ENCODE measurements around the gene JAG2. TPM values are rescaled to one million over a fixed set of nuclear protein-coding genes. Genes with fewer than 3 reads are reported as not detected.

The JAG2 gene
- total and polyA plus RNA-seq, 10 donors: 3.0 to 14.3 (median 6.4) TPM

DNA sequence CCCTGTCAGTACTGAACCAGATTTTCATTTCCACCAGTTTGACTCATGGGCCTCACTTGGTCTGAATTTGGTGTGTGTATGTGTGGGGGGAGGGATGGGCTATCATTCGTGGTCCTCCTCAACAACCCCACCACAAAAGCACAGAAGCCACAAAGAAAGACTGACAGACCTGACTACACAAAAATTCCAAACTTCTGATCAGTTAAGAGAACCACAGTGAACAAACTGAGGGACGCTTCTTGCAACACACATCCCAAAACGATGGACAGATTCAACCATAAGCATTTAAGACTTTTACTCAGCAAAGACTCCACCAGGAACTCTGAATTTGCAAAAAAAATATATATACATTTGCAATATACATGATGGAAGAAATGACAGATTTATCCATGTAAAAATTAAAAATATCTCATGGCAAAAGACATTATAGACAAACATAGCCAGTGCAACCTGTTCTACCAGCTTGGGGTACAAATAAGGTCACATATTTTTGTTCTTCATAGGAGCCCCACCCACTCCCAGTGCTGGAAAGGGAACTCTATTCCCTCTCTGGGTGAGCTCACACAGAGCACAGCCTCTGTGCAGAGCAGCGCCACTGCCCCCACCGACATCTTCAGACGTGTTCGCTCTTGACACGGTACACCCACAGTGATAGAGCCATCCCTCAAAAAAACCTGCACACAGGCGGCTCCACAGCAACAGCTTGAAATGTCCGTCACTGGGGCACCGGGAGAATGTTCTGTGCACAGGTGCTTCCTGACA is 49.7 kb downstream of the JAG2 start:
- TF ChIP-seq POLR2A (IDR thresholded peaks at IDR 0.05) (no peak), POLR2AphosphoS5 (IDR thresholded peaks at IDR 0.05) (no peak)
- TF ChIP-seq, protein P1, sequence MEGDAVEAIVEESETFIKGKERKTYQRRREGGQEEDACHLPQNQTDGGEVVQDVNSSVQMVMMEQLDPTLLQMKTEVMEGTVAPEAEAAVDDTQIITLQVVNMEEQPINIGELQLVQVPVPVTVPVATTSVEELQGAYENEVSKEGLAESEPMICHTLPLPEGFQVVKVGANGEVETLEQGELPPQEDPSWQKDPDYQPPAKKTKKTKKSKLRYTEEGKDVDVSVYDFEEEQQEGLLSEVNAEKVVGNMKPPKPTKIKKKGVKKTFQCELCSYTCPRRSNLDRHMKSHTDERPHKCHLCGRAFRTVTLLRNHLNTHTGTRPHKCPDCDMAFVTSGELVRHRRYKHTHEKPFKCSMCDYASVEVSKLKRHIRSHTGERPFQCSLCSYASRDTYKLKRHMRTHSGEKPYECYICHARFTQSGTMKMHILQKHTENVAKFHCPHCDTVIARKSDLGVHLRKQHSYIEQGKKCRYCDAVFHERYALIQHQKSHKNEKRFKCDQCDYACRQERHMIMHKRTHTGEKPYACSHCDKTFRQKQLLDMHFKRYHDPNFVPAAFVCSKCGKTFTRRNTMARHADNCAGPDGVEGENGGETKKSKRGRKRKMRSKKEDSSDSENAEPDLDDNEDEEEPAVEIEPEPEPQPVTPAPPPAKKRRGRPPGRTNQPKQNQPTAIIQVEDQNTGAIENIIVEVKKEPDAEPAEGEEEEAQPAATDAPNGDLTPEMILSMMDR (IDR thresholded peaks at IDR 0.05 in 8 of 11, conservative IDR thresholded peaks at IDR 0.05 in 3 of 11): no peak
- intact Hi-C loops (cut with DNase I; ENCODE audit: low total_unique reads): no loop called here
- peaks cover 0 to 32% (median 20%) of the 10 kb centered on the region in 8 donors for H3K9me3 ChIP-seq
- H3K4me3 ChIP-seq: no peak overlapping the region
- no peak overlapping the region for H3K27ac ChIP-seq
- no peak for DNase-seq
- WGBS, 5 donors: 39 to 50% (median 42%) methylated on average over 7 to 11 of the region's 11 CpGs
- H3K27me3 ChIP-seq (replicated peaks in 1 of 7): peaks cover 0 to 38% (median 4%) of the 10 kb centered on the region in 7 donors
- H3K36me3 ChIP-seq: no peaks in the 10 kb centered on the region
- H3K4me1 ChIP-seq: no peaks in the 10 kb centered on the region

DNA sequence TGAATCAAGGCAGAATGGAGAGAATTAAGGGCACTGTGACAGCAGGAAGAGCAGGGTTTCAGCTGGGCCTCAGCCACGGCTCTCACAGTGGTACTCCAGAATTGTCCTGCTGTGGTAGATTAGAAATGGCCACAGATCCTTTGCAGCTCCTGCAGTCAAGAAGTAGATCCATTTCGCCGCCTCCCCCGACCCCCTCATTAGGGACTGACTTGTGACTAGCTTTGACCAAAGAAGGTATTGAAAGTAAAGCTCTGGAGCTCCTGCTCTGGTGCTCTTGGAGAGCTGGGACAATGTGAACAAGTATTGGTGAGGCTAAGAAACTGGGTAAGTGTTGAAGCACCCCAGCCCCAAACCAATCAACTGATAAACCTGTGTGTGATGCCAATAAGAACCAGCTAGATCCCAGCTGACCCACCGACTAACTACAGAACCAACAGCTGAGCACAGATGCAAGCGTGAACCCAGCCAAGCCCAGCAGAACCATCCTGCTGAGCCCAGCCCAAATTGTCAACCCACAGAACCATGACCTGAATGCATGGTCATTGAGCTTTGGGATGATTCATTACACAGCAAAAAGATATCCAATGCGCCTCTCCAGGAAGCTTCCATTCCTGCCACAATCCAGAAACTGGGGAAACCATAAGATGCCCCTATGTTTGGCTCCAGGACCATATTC is 50.7 kb downstream of the JAG2 start:
- peaks cover 0 to 36% (median 4%) of the 10 kb centered on the region in 7 donors for H3K27me3 ChIP-seq (replicated peaks in 1 of 7)
- peaks cover 0 to 31% (median 20%) of the 10 kb centered on the region in 8 donors for H3K9me3 ChIP-seq
- DNase-seq: no peak
- WGBS, 5 donors: 83 to 96% (median 91%) methylated on average over 7 of the region's 7 CpGs
- no peaks in the 10 kb centered on the region for H3K36me3 ChIP-seq
- no peak overlapping the region for H3K27ac ChIP-seq
- no peak overlapping the region for H3K4me3 ChIP-seq
- no peaks in the 10 kb centered on the region for H3K4me1 ChIP-seq
- TF ChIP-seq POLR2A (IDR thresholded peaks at IDR 0.05): no peak
- TF ChIP-seq, protein P1 (IDR thresholded peaks at IDR 0.05 in 8 of 11, conservative IDR thresholded peaks at IDR 0.05 in 3 of 11): no peak
- TF ChIP-seq POLR2AphosphoS5 (IDR thresholded peaks at IDR 0.05): no peak
- intact Hi-C loops (cut with DNase I; ENCODE audit: low total_unique reads): no loop called here

DNA sequence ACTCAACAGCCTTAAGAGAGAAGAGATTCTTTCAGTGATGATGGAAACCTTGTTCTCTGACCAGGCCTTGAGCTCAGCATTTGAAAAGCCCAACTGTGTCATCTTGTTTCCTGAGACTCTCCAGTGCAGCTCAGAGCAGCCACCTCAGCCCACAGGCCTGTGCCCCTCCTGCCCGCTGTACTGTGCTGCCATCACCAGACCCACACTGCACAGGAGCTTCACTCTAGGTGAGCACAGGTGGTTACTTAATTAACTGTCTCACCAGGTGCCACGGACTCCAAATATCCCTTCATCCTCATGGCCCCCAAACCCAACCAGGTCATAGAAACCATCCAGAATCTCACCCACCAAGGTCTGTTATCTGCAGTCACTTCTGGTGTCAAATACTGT is 51.3 kb downstream of the JAG2 start:
- H3K27me3 ChIP-seq (replicated peaks in 1 of 7): peaks cover 0 to 35% (median 4%) of the 10 kb centered on the region in 7 donors
- no peak for DNase-seq
- H3K36me3 ChIP-seq: no peaks in the 10 kb centered on the region
- H3K4me1 ChIP-seq: no peaks in the 10 kb centered on the region
- 81 to 100% (median 87%) methylated on average over 2 of the region's 2 CpGs for WGBS, 5 donors
- no peak overlapping the region for H3K27ac ChIP-seq
- intact Hi-C loops (cut with DNase I; ENCODE audit: low total_unique reads): no loop called here
- H3K9me3 ChIP-seq: peaks cover 0 to 25% (median 18%) of the 10 kb centered on the region in 8 donors
- no peak overlapping the region for H3K4me3 ChIP-seq
- TF ChIP-seq, protein P1 (IDR thresholded peaks at IDR 0.05 in 8 of 11, conservative IDR thresholded peaks at IDR 0.05 in 3 of 11): no peak
- no peak for TF ChIP-seq POLR2AphosphoS5 (IDR thresholded peaks at IDR 0.05)
- TF ChIP-seq POLR2A (IDR thresholded peaks at IDR 0.05): no peak

Data from spleen (tissue), 11 donors.